ENCODE measurements around the gene TMEM74B. TPM values are rescaled to one million over a fixed set of nuclear protein-coding genes. Genes with fewer than 3 reads are reported as not detected.
A peak's percentile ranks its signal among the peaks of the same experiment; 100 is the strongest.

TMEM74B gene
- total and polyA plus RNA-seq, 9 of the 15 experiments (the other 6 are each of a cell fraction or from before 2014, with no cell fraction given) = 0.24 to 19.0 (median 7.5) TPM

DNA sequence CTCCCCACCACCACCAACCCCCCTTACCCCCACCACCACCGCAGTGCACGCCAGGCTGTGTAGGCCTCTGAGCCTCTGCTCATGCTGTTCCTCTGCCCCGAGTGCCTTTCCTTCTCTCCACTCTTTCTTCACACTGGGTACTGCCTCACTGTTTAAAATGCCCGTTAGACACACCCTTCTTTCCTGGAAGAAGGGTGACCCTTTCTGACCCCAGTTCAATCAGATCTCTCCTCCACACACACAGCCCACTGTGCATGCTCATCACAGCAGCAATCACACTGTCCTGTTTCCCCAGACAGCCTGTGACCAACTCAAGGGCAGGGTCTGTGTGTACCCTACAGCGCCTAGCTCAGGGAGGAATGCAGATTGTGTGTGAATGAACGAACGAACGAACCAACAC, 10.0 kb downstream of the TMEM74B start (continued):
- TF ChIP-seq, protein P1, sequence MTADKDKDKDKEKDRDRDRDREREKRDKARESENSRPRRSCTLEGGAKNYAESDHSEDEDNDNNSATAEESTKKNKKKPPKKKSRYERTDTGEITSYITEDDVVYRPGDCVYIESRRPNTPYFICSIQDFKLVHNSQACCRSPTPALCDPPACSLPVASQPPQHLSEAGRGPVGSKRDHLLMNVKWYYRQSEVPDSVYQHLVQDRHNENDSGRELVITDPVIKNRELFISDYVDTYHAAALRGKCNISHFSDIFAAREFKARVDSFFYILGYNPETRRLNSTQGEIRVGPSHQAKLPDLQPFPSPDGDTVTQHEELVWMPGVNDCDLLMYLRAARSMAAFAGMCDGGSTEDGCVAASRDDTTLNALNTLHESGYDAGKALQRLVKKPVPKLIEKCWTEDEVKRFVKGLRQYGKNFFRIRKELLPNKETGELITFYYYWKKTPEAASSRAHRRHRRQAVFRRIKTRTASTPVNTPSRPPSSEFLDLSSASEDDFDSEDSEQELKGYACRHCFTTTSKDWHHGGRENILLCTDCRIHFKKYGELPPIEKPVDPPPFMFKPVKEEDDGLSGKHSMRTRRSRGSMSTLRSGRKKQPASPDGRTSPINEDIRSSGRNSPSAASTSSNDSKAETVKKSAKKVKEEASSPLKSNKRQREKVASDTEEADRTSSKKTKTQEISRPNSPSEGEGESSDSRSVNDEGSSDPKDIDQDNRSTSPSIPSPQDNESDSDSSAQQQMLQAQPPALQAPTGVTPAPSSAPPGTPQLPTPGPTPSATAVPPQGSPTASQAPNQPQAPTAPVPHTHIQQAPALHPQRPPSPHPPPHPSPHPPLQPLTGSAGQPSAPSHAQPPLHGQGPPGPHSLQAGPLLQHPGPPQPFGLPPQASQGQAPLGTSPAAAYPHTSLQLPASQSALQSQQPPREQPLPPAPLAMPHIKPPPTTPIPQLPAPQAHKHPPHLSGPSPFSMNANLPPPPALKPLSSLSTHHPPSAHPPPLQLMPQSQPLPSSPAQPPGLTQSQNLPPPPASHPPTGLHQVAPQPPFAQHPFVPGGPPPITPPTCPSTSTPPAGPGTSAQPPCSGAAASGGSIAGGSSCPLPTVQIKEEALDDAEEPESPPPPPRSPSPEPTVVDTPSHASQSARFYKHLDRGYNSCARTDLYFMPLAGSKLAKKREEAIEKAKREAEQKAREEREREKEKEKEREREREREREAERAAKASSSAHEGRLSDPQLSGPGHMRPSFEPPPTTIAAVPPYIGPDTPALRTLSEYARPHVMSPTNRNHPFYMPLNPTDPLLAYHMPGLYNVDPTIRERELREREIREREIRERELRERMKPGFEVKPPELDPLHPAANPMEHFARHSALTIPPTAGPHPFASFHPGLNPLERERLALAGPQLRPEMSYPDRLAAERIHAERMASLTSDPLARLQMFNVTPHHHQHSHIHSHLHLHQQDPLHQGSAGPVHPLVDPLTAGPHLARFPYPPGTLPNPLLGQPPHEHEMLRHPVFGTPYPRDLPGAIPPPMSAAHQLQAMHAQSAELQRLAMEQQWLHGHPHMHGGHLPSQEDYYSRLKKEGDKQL (CRISPR knock-in tag; IDR thresholded peaks at IDR 0.05; ENCODE audit: borderline replicate concordance) = no peak

DNA sequence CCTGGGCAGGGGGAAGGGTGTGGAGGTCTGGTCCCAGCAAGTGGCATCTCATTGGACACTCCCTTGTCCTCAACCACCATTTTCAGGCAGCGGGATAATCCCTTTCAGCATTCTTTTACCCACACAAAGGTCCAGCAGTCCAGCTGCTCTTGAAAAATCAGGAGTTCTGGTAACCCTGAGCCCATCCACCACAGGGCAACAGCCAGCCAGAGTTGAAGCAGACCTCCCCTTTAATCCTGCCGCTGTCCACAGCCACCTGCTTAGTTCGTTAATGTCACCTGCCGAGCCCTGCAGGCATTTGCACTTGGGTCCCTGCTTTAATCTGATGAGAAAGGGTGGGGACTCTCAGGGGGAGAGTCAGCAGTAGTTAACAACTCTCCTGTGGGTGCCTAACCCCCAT, 11.1 kb downstream of the TMEM74B start:
- no peak for ATAC-seq
- no peaks in the 10 kb centered on the region for H3K9me3 ChIP-seq (replicated peaks; ENCODE audit: control insufficient read depth, insufficient read depth, low read depth, low read length)
- no peak for DNase-seq (ENCODE audit: extremely low read depth in 1 of 4, low spot score in 3 of 4)
- no peak overlapping the region for H3K4me2 ChIP-seq (ENCODE audit: insufficient read depth, low read length)
- peaks cover 3% of the 10 kb centered on the region for H3K9me1 ChIP-seq (ENCODE audit: control insufficient read depth, insufficient read depth, low read length)
- no peak overlapping the region for H3K4me3 ChIP-seq
- H3K9ac ChIP-seq (ENCODE audit: insufficient read depth in 1 of 2, low read depth in 2 of 2, low read length in 2 of 2) = no peak overlapping the region
- H3K79me2 ChIP-seq (ENCODE audit: control insufficient read depth, insufficient read depth, low read length) = no peaks in the 10 kb centered on the region
- BruUV-seq (replicated peaks) = no TSS peak
- CTCF ChIA-PET (ENCODE audit: low intra/inter-chr PET ratio) = no interaction called here
- no peak overlapping the region for H2AFZ ChIP-seq (ENCODE audit: low read depth, low read length)
- TF ChIP-seq DDX20 (tag; IDR thresholded peaks at IDR 0.05; ENCODE audit: low read depth) = no peak
- TF ChIP-seq, protein P2, sequence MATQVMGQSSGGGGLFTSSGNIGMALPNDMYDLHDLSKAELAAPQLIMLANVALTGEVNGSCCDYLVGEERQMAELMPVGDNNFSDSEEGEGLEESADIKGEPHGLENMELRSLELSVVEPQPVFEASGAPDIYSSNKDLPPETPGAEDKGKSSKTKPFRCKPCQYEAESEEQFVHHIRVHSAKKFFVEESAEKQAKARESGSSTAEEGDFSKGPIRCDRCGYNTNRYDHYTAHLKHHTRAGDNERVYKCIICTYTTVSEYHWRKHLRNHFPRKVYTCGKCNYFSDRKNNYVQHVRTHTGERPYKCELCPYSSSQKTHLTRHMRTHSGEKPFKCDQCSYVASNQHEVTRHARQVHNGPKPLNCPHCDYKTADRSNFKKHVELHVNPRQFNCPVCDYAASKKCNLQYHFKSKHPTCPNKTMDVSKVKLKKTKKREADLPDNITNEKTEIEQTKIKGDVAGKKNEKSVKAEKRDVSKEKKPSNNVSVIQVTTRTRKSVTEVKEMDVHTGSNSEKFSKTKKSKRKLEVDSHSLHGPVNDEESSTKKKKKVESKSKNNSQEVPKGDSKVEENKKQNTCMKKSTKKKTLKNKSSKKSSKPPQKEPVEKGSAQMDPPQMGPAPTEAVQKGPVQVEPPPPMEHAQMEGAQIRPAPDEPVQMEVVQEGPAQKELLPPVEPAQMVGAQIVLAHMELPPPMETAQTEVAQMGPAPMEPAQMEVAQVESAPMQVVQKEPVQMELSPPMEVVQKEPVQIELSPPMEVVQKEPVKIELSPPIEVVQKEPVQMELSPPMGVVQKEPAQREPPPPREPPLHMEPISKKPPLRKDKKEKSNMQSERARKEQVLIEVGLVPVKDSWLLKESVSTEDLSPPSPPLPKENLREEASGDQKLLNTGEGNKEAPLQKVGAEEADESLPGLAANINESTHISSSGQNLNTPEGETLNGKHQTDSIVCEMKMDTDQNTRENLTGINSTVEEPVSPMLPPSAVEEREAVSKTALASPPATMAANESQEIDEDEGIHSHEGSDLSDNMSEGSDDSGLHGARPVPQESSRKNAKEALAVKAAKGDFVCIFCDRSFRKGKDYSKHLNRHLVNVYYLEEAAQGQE (IDR thresholded peaks at IDR 0.05; ENCODE audit: borderline replicate concordance) = peak; percentile 43; the same call in 1 of the 2 replicates
- TF ChIP-seq, protein P2 (CRISPR knock-in tag; IDR thresholded peaks at IDR 0.05; ENCODE audit: low read depth) = no peak
- peaks cover 14 to 27% of the 10 kb centered on the region in 2 experiments; a peak in 4 of 5 replicates for H3K4me1 ChIP-seq (replicated peaks in 1 of 2; ENCODE audit: control insufficient read depth in 2 of 2, insufficient read depth in 2 of 2, low read length in 2 of 2)
- POLR2A ChIA-PET = interaction anchor here (0.5 kb wide), 1 partner anchor 28 kb away, joined by 3 read pairs; no protein-coding TSS in a partner anchor
- H3K36me3 ChIP-seq (ENCODE audit: control insufficient read depth, insufficient read depth, low read length) = peaks cover 21% of the 10 kb centered on the region; the same call in 2 of the 3 replicates
- H3K27ac ChIP-seq (ENCODE audit: extremely low read depth, low read depth, low read length) = no peak overlapping the region
- 36% methylated on average over 4 of the region's 4 CpGs for WGBS (ENCODE audit: insufficient coverage, low coverage, missing lambda C conversion rate)
- in situ Hi-C loops (cut with MboI) = no loop called here
- H4K20me1 ChIP-seq (replicated peaks; ENCODE audit: control insufficient read depth, insufficient read depth, low read length) = peaks cover 6% of the 10 kb centered on the region; the same call in 1 of the 2 replicates
- no peaks in the 10 kb centered on the region for H3K27me3 ChIP-seq (ENCODE audit: control insufficient read depth in 2 of 2, insufficient read depth in 2 of 2, low read length in 2 of 2)
- FAIRE-seq = no peak
- intact Hi-C loops (cut with micrococcal nuclease) = no loop called here

Data from K562 (cell line).